Ascending aorta (tissue), 2 donors: Measurements from ENCODE around the gene C3orf49. TPM values are rescaled to one million over a fixed set of nuclear protein-coding genes. Genes with fewer than 3 reads are reported as not detected.

Source experiments
- DNase-seq, 2 donors: peaks; one replicate each; pipeline ENCODE4 v3.0.0-alpha.2; 2019; ENCODE audit warnings: low spot score in 2 of 2
- H3K27ac ChIP-seq, 2 donors: fragments of 200-600 bp; sonication (generic); one replicate each; pipeline ENCODE4 v1.5.1; 2016 to 2017; ENCODE audit warnings: mild to moderate bottlenecking in 1 of 2
- H3K27me3 ChIP-seq: fragments of 200-600 bp; sonication (generic); one replicate; pipeline ENCODE4 v1.5.1; 2017
- H3K36me3 ChIP-seq, 2 donors: fragments of 200-600 bp; sonication (generic); one replicate each; pipeline ENCODE4 v1.5.1; 2016
- H3K4me1 ChIP-seq, 2 donors: fragments of 200-600 bp; sonication (generic); one replicate each; pipeline ENCODE4 v1.5.1; 2016 to 2017; ENCODE audit warnings: mild to moderate bottlenecking in 1 of 2
- H3K4me3 ChIP-seq, 2 donors: fragments of 200-600 bp; sonication (generic); one replicate each; pipeline ENCODE4 v1.5.1; 2016 to 2017; ENCODE audit warnings: mild to moderate bottlenecking in 1 of 2
- H3K9me3 ChIP-seq, 2 donors: fragments of 200-600 bp; sonication (generic); one replicate each; pipeline ENCODE4 v1.5.1; 2016
- CTCF ChIP-seq, 3 experiments: fragments of 200-600 bp in 2 of 3; fragments of 450-650 bp in 1 of 3; sonication (generic) in 2 of 3; IDR thresholded peaks; one replicate each; pipeline ENCODE4 v1.5.1; 2016 to 2019; ENCODE audit warnings: antibody characterized with exemption in 3 of 3, mild to moderate bottlenecking in 1 of 3, moderate library complexity in 1 of 3
- intact Hi-C: fragments of 100-400 bp; cut with DNase I; formaldehyde crosslinking; loops from one replicate; pipeline ENCODE4 v1.15.1; 2023
- total RNA-seq: library from RNA; depleted of rRNA; stranded (reverse); fragments of >200 nt; gene quantifications from one replicate; pipeline ENCODE4 v1.1.0, GENCODE V29; 2016

The C3orf49 gene
- total RNA-seq, 1 donor from 2014 or later, result not detected

- no peak for DNase-seq
- Histone ChIP-seq H3K27ac (no peak overlapping the region), H3K4me1 (peaks cover 0 to 3% of the 10 kb centered on the region in 2 donors), H3K9me3 (no peaks in the 10 kb centered on the region), H3K4me3 (no peak overlapping the region), H3K27me3 (no peaks in the 10 kb centered on the region), H3K36me3 (no peaks in the 10 kb centered on the region)
- intact Hi-C loops, result no loop called here
- TF ChIP-seq CTCF (IDR thresholded peaks at IDR 0.05), result no peak
Measured at GRCh38 chr3:63869940-63870614, 51.0 kb downstream of the C3orf49 start.

- no peaks in the 10 kb centered on the region for H3K27me3 ChIP-seq
- H3K9me3 ChIP-seq, result no peaks in the 10 kb centered on the region
- DNase-seq, result no peak
- no peak for TF ChIP-seq CTCF (IDR thresholded peaks at IDR 0.05)
- peaks cover 0 to 3% of the 10 kb centered on the region in 2 donors for H3K4me1 ChIP-seq
- intact Hi-C loops, result no loop called here
- H3K27ac ChIP-seq, result no peak overlapping the region
- no peaks in the 10 kb centered on the region for H3K36me3 ChIP-seq
- H3K4me3 ChIP-seq, result no peak overlapping the region
Measured at GRCh38 chr3:63870615-63871005, 51.5 kb downstream of the C3orf49 start.

- H3K27ac ChIP-seq, result no peak overlapping the region
- intact Hi-C loops, result no loop called here
- H3K9me3 ChIP-seq, result no peaks in the 10 kb centered on the region
- H3K4me1 ChIP-seq, result peaks cover 0 to 5% of the 10 kb centered on the region in 2 donors
- no peaks in the 10 kb centered on the region for H3K36me3 ChIP-seq
- no peak for TF ChIP-seq CTCF (IDR thresholded peaks at IDR 0.05)
- H3K27me3 ChIP-seq, result no peaks in the 10 kb centered on the region
- no peak overlapping the region for H3K4me3 ChIP-seq
- no peak for DNase-seq
Measured at GRCh38 chr3:63872135-63872924, 53.2 kb downstream of the C3orf49 start.

GRCh38 chr3:63874769-63875168 is 55.7 kb downstream of the C3orf49 start:
- no peak for DNase-seq

GRCh38 chr3:63875510-63875909 is 56.4 kb downstream of the C3orf49 start:
- H3K9me3 ChIP-seq, result no peaks in the 10 kb centered on the region
- TF ChIP-seq CTCF (IDR thresholded peaks at IDR 0.05), result no peak
- H3K36me3 ChIP-seq, result no peaks in the 10 kb centered on the region
- DNase-seq, result no peak
- H3K27me3 ChIP-seq, result no peaks in the 10 kb centered on the region
- H3K4me1 ChIP-seq, result peaks cover 0 to 12% of the 10 kb centered on the region in 2 donors
- H3K27ac ChIP-seq, result no peak overlapping the region
- no peak overlapping the region for H3K4me3 ChIP-seq
- intact Hi-C loops, result no loop called here

More at GRCh38 chr3:63874769-63875168, 55.7 kb downstream of the C3orf49 start:
- no peaks in the 10 kb centered on the region for H3K9me3 ChIP-seq
- no peak for TF ChIP-seq CTCF (IDR thresholded peaks at IDR 0.05)
- no peaks in the 10 kb centered on the region for H3K36me3 ChIP-seq
- H3K27ac ChIP-seq, result no peak overlapping the region
- H3K27me3 ChIP-seq, result no peaks in the 10 kb centered on the region
- H3K4me1 ChIP-seq, result peaks cover 0 to 12% of the 10 kb centered on the region in 2 donors
- intact Hi-C loops, result no loop called here
- H3K4me3 ChIP-seq, result no peak overlapping the region
